Measurements from ENCODE around the gene CALCOCO2.
"Not testable (repeated sequence)": the region's sequence is repeated elsewhere in the genome, so short reads cannot be mapped to it uniquely, and the experiment has no call there.

Gene CALCOCO2

GRCh38 chr17:48825446-48826381 is 5.1 kb upstream of the CALCOCO2 start:
- DNase-seq: no peak

GRCh38 chr17:48831549-48831883 is 681 bp downstream of the CALCOCO2 start:
- no peak for DNase-seq

GRCh38 chr17:48834973-48835372 is 4.1 kb downstream of the CALCOCO2 start:
- no peak for DNase-seq

- no peak for DNase-seq
These were observed 5.1 kb downstream of the CALCOCO2 start for GRCh38 chr17:48835971-48836370.

- not testable (repeated sequence) for DNase-seq
These were observed 6.6 kb downstream of the CALCOCO2 start for GRCh38 chr17:48837458-48837857.

- no peak for DNase-seq
These were observed 9.6 kb downstream of the CALCOCO2 start for GRCh38 chr17:48840441-48840840.

- no peak for DNase-seq
These were observed 10.6 kb downstream of the CALCOCO2 start for GRCh38 chr17:48841395-48841831.

- DNase-seq: no peak
These were observed 11.9 kb downstream of the CALCOCO2 start for GRCh38 chr17:48842746-48843145.

- no peak for DNase-seq
These were observed 12.5 kb downstream of the CALCOCO2 start for GRCh38 chr17:48843187-48843900.

GRCh38 chr17:48850792-48851323 is 20.0 kb downstream of the CALCOCO2 start:
- no peak for DNase-seq

- no peak for DNase-seq
These were observed 24.1 kb downstream of the CALCOCO2 start for GRCh38 chr17:48854774-48855476.

- no peak for DNase-seq
These were observed 25.4 kb downstream of the CALCOCO2 start for GRCh38 chr17:48856122-48856821.

- no peak for DNase-seq
These were observed 29.2 kb downstream of the CALCOCO2 start for GRCh38 chr17:48860034-48860433.

GRCh38 chr17:48860456-48860855 is 29.6 kb downstream of the CALCOCO2 start:
- DNase-seq: no peak

GRCh38 chr17:48868916-48869500 is 38.2 kb downstream of the CALCOCO2 start:
- DNase-seq: no peak

GRCh38 chr17:48869821-48870318 is 39.0 kb downstream of the CALCOCO2 start:
- no peak for DNase-seq

- DNase-seq: no peak
These were observed 40.3 kb downstream of the CALCOCO2 start for GRCh38 chr17:48871035-48871550.

GRCh38 chr17:48871551-48872351 is 40.9 kb downstream of the CALCOCO2 start:
- no peak for DNase-seq

GRCh38 chr17:48872409-48872808 is 41.6 kb downstream of the CALCOCO2 start:
- not testable (repeated sequence) for DNase-seq

GRCh38 chr17:48873209-48873608 is 42.4 kb downstream of the CALCOCO2 start:
- no peak for DNase-seq

Data from NCI-H526 (cell line).